GM13977 (cell line): ENCODE measurements around the gene NLRC5.

Source experiments
- DNase-seq: peaks from one replicate; pipeline ENCODE4 v3.0.0; 2012; ENCODE audit warnings: low spot score
- in situ Hi-C: fragments of 300-500 bp; cut with MboI; formaldehyde crosslinking; loops from one replicate; pipeline ENCODE4 v1.12.0; 2022; ENCODE audit warnings: low sequenced_read_pairs, low pct_unique_long_range_greater_than_20kb, mixed read lengths, inconsistent platforms; ENCODE audit not compliant: unreplicated experiment
- TF ChIP-seq, protein P1 (sequence below): IDR thresholded peaks from 2 replicates; pipeline ENCODE4 v1.5.1; 2012; ENCODE audit warnings: mild to moderate bottlenecking, control low read depth; ENCODE audit not compliant: insufficient read depth; ENCODE audit errors: extremely low read depth, missing control alignments

The NLRC5 gene

DNA sequence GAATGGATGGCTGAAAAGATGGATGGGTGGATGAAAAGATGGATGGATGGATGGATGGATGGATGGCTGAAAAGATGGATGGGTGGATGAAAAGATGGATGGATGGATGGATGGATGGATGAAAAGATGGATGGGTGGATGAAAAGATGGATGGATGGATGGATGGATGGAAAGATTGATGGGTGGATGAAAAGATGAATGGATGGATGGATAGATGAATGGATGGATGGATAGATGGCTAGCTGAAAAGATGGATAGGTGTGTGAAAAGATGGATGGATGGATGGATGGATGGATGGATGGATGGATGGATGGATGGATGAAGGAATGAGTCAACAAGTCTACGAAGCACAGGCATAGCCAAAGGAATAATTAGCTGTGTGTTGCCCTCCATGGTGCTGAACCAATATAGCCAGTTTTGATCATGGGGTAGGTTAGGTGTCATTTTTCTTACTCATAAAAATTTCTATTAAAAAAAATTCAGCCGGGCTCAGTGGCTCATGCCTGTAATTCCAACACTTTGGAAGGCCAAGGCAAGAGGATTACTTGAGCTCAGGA is 41.1 kb downstream of the NLRC5 start:
- no peak for DNase-seq
- TF ChIP-seq, protein P1, sequence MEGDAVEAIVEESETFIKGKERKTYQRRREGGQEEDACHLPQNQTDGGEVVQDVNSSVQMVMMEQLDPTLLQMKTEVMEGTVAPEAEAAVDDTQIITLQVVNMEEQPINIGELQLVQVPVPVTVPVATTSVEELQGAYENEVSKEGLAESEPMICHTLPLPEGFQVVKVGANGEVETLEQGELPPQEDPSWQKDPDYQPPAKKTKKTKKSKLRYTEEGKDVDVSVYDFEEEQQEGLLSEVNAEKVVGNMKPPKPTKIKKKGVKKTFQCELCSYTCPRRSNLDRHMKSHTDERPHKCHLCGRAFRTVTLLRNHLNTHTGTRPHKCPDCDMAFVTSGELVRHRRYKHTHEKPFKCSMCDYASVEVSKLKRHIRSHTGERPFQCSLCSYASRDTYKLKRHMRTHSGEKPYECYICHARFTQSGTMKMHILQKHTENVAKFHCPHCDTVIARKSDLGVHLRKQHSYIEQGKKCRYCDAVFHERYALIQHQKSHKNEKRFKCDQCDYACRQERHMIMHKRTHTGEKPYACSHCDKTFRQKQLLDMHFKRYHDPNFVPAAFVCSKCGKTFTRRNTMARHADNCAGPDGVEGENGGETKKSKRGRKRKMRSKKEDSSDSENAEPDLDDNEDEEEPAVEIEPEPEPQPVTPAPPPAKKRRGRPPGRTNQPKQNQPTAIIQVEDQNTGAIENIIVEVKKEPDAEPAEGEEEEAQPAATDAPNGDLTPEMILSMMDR: no peak
- in situ Hi-C loops: no loop called here

DNA sequence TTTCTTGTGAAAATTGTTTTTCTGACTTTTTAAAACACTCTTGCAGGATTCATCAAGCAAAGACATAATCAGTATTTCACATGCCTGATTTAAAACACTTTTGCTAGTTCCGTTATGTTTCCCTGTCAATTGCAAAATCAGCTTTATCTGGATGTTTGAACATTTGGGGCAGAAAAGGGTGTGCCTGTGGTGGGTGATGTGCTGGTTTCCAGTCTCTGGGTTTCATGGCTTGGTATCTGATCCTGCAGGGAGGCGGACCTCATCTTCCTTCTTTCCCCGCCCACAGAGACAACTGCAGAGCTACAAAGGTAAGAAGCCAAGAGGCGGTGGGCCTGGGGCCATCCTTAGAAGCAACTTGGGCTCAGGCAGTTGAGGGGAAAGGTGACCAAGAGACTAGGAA is 41.8 kb downstream of the NLRC5 start:
- TF ChIP-seq, protein P1: no peak
- DNase-seq: no peak
- in situ Hi-C loops: no loop called here

DNA sequence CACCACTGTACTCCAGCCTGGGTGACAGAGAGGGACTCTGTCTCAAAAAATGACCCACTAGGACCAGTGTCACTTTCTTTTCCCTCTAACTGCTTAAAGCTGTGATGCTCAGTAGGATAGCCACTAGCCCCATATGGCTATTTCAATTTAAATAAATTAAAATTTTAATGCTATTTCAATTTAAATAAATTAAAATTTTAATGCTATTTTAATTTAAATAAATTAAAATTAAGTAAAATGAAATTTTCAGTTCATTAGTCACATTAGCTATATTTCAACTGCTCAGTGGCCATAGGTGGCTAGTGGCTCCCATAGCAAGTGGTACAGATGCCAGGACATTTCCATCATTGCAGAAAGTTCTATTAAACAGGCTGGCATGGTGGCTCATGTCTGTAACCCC is 43.0 kb downstream of the NLRC5 start:
- in situ Hi-C loops: no loop called here
- no peak for DNase-seq
- TF ChIP-seq, protein P1: no peak

DNA sequence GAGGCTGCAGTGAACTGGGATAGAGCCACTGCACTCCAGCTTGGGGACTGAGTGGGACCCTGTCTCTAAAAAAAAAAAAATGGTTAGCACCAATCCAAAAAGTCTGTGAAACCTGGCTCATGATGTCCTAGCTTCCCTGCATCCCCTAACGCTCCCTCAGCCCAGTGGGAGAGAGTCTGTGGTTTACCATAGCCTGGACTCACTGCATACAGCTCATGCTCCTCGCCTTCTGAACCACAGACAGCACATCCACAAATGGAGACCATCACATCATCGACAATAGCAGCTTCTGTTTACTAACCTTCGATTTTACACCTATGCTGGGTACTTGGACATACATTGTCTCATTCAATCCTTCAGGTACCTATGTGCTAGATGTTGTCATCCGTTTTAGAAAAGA is 43.6 kb downstream of the NLRC5 start:
- TF ChIP-seq, protein P1: no peak
- in situ Hi-C loops: no loop called here
- DNase-seq: no peak

DNA sequence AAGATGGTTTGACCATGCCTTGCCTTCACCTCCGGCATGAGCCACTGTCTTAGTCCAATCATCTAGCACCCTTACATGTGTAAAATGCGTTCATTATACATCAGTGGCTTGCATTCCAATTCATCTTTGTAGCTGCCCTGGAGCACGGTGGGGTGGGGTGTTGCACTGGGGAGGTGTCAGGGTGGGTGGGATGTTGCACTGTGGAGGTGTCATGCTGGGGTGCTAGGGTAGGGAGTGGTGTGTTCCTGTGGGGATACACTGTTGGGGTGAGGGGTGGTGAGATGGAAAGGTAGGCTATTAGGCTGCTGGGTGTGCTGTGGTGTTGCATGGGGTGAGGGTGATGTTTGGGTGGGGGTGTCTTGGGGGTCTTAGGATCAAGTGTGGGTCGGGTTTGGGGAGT is 47.0 kb downstream of the NLRC5 start:
- TF ChIP-seq, protein P1: no peak
- in situ Hi-C loops: no loop called here
- no peak for DNase-seq

DNA sequence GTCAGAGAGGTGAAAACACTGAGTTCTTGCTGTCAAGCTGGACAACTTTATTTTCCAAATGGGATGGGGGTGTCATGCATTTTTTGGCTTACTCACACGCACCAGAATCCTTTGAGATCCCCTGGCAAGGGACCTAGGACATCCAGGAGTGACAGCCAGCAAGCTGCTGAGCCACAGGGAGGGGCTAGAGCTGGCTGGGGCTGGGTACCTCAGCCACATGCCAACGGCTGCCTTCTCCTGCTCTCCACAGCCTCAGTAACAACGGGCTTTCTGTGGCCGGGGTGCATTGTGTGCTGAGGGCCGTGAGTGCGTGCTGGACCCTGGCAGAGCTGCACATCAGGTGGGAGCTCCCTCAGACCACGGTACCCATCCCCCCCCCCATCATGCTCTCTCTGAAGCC is 47.6 kb downstream of the NLRC5 start:
- TF ChIP-seq, protein P1: no peak
- in situ Hi-C loops: no loop called here
- no peak for DNase-seq

DNA sequence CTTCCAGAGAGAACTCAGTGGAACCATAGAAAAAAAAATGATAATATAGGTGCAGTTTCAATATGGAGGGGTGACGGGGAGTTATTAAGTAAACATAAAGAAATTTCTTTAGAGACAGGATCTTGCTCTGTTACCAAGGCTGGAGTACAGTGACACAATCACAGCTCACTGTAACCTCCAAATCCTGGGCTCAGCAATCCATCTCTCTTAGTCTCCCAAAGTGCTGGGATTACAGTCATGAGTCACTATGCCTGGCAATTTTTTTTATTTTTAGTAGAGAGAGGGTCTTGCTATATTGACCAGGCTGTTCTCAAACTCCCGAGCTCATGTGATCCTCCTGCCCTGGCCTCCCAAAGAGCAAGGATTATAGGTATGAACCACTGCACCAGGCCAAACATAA is 48.8 kb downstream of the NLRC5 start:
- in situ Hi-C loops: no loop called here
- no peak for DNase-seq
- TF ChIP-seq, protein P1: no peak
